HG03039 (cell line): ENCODE measurements around the gene ERCC1.
A peak's percentile ranks its signal among the peaks of the same experiment; 100 is the strongest.
"Not testable (repeated sequence)": the region's sequence is repeated elsewhere in the genome, so short reads cannot be mapped to it uniquely, and the experiment has no call there.

Experiments used
- ATAC-seq: cut with Tn5 transposase; IDR thresholded peaks from one replicate; pipeline ENCODE4 v1.9.1; 2021; ENCODE audit warnings: mild to moderate bottlenecking, moderate library complexity; ENCODE audit not compliant: unreplicated experiment

ERCC1 gene

DNA sequence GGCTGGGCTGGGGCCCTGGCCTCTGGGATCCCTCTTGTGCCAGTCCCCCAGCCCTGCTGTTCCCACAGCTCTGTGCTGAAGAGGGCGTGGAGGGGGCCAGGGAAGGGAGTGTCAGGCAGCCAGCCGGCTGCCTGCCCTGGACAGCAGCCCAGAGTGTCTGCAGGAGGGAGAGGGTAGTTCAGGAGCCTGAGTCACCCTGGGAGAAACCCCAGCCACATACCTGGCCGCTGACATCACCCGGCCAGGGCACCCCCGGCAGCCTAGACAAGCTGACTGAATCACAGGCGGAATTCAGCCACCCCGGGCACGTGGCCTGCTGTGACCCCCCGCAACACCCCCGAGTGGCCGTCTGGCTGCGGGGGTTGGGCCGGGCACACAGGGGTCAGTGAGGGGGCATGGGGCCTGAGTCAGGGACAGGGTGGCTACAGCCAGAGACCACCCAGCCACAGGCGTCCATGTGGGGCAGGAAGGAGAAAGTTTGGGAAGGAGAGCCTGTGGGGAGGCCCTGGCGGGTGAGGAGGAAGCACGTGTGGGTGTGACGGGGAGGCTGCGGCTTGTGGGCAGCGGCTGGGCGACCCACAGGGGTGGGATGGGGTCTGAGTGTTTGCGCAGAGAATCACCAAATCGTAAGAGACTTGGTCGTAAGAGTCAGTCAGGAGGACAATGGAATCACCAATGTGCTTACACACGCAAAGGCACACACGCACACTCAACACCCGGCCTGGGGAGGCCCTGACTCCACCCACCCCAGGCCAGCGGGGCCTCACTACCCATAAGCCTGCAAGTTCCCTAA lies 32.2 kb upstream of the ERCC1 start:
- ATAC-seq, result no peak

DNA sequence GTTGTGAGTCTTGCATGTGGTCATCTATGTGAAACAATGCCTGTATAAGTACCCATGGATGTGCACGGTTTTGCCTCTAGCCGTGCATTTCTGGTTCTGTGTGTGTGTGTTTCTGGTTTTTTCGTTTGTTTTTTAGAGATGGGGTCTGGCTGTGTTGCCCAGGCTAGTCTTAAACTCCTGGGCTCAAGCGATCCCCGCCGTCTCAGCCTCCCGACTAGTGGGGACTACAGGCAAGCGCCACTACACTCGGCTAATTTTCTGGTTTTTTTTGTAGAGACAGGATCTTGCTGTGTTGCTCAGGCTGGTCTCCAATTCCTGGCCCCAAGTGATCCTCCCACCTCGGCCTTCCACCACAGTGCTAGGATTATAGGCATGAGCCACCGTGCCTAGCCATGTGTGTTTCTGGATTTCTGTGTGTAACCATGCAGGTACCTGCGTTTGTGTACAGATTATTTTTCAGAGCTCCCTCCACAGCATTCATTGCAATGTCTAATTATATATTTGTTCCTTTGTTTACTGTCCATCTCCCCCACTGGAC lies 28.2 kb upstream of the ERCC1 start:
- no peak for ATAC-seq

DNA sequence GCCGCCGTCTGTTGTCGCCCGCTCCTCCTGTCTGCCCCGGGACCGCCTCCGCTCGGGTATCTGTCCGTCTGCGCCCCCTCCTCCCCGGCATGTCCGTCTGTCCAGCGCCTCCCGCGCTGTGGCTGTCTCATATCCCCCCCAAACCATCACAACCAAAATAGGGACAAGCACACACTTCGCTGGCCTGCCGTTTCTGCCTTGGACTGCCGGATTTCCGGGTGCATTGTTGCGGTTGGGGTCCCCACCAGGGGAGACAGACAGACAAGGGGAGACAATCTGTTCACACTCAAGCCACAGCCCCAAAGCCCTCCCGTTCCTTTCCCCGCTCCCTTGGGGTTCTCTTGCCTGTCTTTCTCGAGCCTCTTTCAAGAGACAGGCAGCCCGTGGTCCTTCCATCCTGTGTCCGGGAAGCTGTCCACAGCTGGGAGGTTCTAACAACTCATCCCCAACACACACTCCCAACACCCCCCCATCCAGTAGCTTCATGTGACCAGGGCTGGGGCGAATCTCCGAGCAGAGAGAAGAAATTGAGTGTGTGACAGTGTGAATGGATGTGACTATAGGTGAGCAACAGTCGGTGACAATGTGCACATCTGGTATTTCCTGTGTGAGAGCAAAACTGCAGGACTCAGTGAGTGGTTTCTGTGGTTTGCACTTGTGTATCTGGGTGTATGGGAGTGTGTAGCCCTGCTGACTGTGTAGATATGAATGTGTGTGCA lies 27.6 kb upstream of the ERCC1 start:
- ATAC-seq, result no peak

DNA sequence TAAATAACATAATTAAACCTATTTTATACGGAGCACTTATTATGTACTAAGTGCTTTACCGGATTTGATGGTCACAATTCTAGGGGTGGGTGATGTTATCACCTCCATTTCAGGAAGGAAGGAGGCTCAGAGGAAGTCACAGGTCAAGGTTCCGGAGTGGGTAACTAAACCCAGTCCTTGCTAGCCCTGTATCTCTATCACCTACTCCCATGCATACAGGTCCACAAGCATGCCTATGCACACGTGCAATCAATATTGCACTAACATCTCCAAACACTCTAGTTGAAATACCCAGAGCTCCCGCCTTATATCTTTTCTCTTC lies 26.3 kb upstream of the ERCC1 start:
- ATAC-seq, result no peak

DNA sequence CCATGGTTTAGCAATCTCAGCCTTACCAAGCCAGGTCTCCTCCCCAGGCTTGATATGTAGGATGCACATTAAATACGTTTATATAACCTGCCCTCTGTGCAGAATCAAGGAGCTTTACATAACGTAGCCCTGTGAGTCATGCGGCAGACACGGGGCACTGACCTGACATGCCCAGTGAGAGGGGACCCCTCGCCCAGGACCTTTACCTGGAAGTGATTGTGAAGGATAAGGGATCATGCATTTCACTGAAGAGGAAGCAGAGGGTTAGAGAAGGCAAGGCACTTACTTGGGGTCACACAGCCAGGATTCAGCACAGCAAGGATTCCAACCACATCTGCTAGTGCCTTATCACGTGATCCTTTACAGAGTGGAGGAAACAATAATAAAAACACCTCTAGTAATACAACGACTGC lies 25.2 kb upstream of the ERCC1 start:
- ATAC-seq, result no peak

DNA sequence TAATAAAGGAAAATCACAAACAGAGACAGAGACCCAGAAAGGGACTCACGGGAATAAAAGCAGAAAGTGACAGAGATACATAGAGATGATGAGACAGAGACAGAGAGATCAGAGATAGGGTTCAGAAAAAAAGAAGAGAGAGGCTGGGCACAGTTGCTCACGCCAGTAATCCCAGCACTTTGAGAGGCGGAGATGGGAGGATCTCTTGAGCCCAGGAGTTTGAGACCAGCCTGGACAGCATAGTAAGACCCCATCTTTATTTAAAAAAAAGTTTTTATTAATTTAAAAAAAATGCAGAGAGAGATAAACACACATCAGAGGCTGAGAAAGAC lies 24.7 kb upstream of the ERCC1 start:
- no peak for ATAC-seq

DNA sequence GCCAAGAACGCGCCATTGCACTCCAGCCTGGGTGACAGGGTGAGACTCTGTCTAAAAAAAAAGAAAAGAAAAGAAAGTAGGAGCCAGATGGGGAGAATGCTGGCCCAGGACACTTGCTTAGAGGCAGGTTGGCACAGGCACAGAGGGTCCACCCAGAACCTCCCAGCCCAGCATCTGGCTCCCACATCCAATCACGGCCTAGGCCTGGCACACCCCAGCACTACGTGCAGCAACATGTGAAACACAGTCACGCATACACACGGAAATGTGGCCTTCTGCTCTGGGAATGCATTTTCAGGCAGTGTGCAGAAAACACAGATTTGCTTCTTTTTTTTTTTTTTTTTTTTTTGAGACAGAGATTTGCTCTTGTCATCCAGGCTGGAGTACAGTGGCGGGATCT lies 23.2 kb upstream of the ERCC1 start:
- no peak for ATAC-seq

DNA sequence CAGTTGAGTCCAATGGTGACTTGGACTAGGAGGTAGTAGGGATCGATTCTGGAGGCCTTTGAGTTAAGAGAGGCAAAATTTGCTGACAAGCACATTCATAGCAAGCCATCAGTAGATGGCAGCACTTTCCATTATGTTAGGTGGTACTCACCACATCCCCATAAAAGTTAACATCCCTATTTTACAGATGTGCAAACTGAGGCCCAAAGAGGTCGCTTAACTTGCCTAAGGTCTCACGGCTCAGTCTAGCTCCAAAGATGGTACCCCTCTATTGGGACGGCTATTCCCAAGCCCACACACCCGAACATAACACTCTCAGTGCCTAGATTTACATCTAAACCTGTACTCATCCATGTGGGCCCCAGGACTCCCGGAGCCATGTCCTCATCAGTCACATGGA lies 22.6 kb upstream of the ERCC1 start:
- no peak for ATAC-seq

DNA sequence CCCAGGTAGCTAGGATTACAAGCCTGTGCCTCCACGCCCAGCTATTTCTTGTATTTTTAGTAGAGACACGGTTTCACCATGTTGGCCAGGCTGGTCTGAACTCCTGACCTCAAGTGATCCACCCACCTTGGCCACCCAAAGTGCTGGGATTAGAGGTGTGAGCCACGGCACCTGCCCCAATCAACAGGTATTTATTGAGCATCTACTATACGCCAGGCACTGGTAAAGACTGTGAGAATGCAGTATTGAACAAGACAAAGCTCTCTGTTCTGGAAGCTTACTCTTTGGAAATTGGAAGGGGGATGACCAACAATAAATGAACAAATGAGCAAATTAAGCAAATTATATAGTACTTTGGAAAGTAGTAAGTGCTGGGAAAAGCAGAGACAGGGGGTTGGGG lies 21.4 kb upstream of the ERCC1 start:
- no peak for ATAC-seq

DNA sequence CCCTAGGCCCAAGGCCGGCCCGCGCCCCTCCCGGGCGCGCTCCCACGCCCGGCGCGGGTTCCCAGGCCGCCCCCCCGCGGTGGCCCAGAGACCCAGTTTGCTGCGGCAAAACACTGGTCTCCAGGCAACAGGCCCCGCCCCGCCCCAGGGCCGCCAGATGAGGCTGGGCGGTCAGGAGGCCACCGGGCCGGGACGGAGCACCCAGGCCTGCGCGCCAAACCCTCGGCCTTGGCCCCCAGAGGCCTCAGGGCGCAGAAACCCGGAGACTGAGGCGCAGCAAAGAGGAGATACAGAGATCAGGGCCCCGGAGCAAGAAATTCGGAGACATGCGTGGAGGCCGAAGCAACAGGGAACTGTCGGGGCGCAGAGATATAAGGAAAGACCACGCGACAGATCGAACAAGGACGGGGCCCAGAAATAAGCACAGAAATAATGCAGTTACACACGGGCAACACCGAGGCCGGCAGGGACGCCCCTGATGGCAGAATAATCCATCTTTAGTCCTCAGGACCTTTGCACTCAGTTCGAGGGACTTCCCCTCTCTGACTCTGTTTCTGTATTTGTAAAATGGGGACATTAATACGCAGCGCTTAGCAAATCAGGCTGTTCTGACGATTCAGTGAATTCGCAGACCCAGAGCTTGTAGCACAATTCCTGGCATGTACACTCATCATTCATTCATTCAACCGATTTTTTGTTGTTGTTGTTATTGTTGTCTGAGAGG lies 20.8 kb upstream of the ERCC1 start:
- no peak for ATAC-seq

DNA sequence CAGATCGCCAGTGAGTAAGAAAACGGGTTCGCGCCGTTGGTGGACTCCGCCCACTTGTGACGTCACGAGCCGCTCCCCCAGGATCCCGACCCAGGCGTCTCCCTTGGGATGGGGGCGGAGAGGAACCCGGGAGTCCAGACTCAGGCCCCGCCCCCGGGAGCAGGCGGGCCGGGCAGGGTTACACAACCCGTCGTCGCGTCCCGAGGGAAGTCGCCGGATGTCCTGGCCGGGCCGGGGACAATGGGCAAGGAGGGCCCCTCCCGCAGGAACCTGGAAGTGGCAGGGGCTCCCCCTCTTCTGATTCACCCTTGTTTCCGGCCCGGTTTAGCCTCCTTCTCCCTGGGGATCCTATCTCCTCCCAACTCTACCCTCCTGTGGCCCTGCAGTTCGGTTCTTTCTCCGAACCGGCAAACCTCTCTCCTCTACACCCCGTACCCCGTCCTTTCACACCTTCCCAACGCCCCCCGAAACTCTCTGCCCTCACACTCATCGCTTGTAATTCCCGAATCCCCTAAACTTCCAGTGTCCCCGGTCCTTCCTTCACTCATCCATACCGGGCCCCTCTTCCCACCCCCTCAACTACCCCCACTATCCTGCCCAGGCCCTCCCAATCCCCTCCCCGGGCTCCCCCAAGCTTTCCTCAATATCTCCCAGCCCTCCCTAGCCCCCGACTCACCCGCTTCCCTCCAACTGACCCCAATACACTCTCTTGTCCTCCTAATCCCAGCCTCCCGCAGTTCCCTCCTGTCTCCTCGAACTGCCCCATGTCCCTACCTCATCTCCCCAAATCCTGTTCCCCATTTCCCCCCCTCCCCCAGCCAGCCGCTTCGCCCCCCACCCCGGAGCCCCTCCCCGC lies 20.0 kb upstream of the ERCC1 start:
- ATAC-seq, result no peak

DNA sequence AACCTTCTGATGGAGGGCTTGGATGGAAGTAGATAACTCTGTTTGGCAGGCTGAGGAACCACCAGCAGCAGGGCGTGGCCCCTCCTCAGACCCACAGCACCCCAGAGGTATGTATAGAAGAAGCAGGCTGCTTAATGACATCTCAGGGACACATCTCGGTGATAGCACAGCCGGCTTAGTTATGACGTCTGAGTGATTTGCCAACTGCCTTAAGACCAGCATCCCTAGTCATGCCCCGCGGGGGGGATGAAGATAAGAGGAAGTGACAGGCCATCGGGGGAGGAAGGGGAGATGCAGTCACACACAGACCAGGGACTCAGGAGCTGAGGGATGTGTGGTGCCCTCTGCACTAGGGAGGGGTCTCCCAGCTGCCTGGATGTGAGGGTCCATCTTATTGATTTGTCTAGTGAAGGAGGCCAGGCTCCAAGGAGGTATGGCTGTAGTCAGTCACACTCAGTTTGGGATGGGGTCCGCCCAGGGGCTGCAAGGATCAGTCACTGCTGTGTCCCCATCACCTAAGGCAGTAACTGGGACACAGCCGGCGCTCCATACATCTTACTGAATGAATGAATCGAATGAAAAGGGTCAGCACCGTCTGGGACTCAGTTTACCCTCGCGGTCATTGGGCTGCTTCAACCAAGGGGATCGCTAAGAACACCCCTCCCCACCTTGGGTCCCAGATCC lies 19.2 kb upstream of the ERCC1 start:
- ATAC-seq, result no peak

DNA sequence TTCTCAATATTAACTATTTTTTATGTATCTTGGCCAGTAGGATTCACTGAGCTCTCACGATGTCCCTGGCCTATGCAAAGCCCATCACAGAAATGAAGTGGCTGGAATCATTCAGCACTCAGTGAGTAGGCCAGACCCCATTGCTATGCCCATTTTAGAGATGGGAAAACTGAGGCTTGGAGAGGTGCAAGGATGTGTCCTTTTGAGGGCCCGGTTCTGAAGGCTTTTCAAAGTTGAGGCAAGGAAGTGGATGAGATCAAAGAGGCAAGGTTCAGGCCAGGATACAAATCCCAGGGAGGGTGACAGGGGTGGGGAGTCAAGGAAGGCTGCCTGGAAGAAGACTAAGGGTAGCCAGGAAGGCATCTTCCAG lies 18.7 kb upstream of the ERCC1 start:
- ATAC-seq, result no peak

DNA sequence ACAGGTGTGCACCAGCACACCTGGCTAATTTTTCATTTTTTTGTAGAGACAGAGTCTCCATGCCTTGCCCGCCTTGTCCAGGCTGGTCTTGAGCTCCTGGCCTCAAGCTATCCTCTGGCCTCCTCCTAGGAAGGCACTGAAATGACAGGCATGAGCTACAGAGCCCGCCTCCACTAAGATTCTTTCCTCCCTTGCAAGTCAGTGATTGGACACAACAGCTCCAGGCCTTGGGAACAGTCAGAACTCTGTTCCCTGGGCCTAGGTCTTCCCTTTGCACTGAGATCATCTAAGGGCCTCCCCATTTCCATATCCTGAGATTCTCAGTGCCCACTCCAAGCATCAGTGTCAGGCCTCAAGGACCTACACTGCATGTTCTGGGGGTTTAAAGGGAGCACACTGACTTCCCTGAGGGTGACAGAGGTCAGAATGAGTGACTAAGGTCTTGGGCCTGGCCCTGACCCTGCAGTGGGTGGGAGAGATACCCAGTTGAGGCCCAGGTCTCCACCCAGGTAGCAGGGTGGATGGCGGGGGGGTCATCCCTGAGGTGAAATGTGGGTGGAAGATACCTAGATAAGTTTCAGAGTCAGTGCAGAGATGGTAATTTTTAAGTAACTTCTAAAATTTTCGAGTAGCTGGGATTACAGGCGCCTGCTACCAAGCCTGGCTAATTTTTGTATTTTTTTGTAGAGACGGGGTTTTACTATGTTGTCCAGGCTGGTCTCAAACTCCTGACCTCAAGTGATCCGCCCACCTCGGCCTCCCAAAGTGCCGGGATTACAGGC lies 17.3 kb upstream of the ERCC1 start:
- ATAC-seq, result no peak

DNA sequence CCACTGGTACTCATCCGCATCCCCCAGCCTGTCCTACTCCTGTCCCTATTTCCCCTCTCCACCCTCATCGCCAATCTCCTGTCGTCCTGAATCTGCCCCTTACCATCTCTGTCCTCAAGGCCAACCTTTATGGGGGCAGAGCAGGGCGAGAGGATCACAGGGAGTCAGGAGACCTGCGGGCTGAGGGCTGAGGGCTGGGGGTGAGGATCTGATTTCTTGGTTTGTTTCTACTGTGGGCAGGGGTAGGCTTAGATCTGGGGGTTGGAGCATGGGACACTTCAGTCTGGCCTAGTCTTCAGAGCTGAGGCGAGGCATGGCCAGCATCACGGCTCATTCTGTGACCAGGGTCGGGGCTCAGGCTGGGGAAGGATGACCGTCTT lies 16.5 kb upstream of the ERCC1 start:
- no peak for ATAC-seq

DNA sequence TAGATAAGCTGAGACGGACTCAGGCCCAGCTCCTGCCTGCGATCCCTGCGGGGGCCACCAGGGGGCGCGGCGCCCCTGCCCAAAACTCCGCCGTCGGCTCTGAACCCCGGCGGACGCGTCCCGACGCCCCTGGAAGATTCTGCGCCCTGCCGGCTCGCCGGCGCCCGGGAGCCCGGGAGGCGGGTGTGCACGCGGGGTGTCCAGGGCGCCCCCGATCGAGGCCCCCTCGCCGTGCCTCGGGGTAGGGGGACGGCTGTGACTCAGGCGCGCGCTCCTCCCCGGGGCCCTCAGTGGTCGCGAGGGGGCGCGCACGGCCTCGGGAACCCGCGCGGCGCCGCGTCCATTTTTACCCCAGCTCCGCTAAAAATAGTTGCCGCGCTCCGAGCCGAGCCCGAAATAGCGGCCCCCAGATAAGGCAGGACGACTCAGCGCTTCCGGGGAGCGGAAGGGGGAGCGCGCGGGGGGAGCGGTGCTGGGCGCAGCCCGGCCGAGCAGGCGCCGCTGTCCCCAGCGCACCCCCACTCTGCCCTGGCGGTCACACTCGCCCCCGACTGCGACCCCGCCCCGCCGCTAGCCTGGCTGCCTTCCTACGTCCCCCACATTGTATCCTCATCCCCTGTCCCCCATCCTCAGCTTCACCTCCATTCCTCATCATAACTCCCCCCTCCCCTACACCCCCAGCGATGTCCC lies 16.0 kb upstream of the ERCC1 start:
- peak; percentile 55 for ATAC-seq

DNA sequence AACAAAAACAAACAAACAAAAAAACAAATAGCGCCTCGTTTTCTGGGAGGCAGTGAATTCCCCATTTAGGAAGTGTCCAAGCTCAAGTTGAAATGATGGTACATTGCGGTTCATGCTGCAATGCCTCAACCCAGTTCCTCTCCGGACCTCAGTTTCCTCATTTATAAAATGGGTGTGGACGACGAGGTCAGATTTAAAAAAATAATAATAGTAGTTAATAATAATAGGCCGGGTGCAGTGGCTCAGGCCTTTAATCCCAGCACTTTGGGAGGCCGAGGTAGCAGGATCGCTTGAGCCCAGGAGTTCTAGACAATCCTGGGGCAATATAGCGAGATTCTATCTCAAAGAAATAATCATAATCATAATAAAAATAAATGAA lies 15.5 kb upstream of the ERCC1 start:
- ATAC-seq, result no peak

DNA sequence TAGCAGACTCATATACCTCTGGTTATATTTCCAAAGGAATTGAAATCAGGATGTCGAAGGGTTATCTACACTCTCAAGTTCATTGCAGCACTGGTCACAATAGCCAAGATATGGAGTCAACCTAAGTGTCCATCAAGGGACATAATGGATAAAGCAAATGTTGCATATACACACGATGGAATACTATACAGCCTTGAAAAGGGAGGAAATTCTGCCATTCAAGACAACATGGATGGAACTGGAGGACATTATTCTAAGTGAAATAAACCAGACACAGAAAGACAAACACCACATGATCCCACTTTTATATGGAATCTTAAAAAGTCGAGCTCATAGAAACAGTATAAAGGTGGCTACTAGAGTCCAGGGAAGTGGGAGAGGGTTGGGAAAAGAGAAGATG lies 13.6 kb upstream of the ERCC1 start:
- no peak for ATAC-seq

DNA sequence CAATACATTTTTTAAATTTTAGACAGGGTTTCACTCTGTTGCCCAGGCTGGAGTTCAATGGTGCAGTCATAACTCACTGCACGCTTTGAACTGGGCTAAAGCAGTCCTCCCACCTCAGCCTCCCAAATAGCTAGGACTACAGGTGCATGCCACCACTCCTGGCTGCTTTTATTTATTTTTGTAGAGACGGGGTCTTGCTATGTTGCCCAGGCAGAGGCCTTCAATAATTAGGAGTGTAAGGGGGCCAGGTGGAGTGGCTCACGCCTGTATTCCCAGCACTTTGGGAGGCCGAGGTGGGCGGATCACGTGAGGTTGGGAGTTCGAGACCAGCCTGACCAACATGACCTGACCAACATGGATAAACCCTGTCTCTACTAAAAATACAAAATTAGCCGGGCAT lies 8.8 kb upstream of the ERCC1 start:
- not testable (repeated sequence) for ATAC-seq
